Nephron progenitor cell (in vitro differentiated cells): ENCODE measurements around the gene SORBS1.

Experiments used
- DNase-seq: peaks from one replicate; pipeline ENCODE4 v3.0.0; 2021
- H3K27ac Mint-ChIP-seq: 2 replicates; pipeline ENCODE4 v1.8.0; 2021; ENCODE audit warnings: mild to moderate bottlenecking, moderate library complexity, mixed read lengths
- H3K27me3 Mint-ChIP-seq: 2 replicates; pipeline ENCODE4 v1.8.0; 2021; ENCODE audit warnings: mild to moderate bottlenecking, low read depth, mixed read lengths; ENCODE audit not compliant: poor library complexity
- H3K36me3 Mint-ChIP-seq: 2 replicates; pipeline ENCODE4 v1.8.0; 2021; ENCODE audit warnings: low read depth, mixed read lengths
- H3K4me1 Mint-ChIP-seq: 2 replicates; pipeline ENCODE4 v1.8.0; 2021; ENCODE audit warnings: mixed read lengths
- H3K4me3 Mint-ChIP-seq: 2 replicates; pipeline ENCODE4 v1.8.0; 2021; ENCODE audit warnings: mild to moderate bottlenecking, moderate library complexity, mixed read lengths
- H3K9me3 Mint-ChIP-seq: 2 replicates; pipeline ENCODE4 v1.8.0; 2021; ENCODE audit warnings: mild to moderate bottlenecking, moderate library complexity, mixed read lengths
- CTCF ChIP-seq: fragments of 200-600 bp; sonication (generic); IDR thresholded peaks from 2 replicates; pipeline ENCODE4 v1.5.0; 2021; ENCODE audit warnings: antibody characterized with exemption

The SORBS1 gene

GRCh38 chr10:95423164-95424005, 137.8 kb downstream of the SORBS1 start:
- H3K9me3 Mint-ChIP-seq = no peaks in the 10 kb centered on the region
- no peak for TF ChIP-seq CTCF
- no peak overlapping the region for H3K27ac Mint-ChIP-seq
- H3K4me3 Mint-ChIP-seq = no peak overlapping the region
- H3K4me1 Mint-ChIP-seq = peaks cover 5% of the 10 kb centered on the region
- no peak for DNase-seq
- peaks cover 4% of the 10 kb centered on the region for H3K36me3 Mint-ChIP-seq
- peaks cover 4% of the 10 kb centered on the region for H3K27me3 Mint-ChIP-seq

- no peak overlapping the region for H3K4me3 Mint-ChIP-seq
- H3K9me3 Mint-ChIP-seq = no peaks in the 10 kb centered on the region
- H3K36me3 Mint-ChIP-seq = no peaks in the 10 kb centered on the region
- peaks cover 5% of the 10 kb centered on the region for H3K4me1 Mint-ChIP-seq
- H3K27ac Mint-ChIP-seq = no peak overlapping the region
- TF ChIP-seq CTCF = no peak
- peaks cover 4% of the 10 kb centered on the region for H3K27me3 Mint-ChIP-seq
- no peak for DNase-seq
Measured at GRCh38 chr10:95422233-95422632, 138.9 kb downstream of the SORBS1 start.

- no peak for DNase-seq
- no peak overlapping the region for H3K4me3 Mint-ChIP-seq
- TF ChIP-seq CTCF = no peak
- no peak overlapping the region for H3K27ac Mint-ChIP-seq
- H3K9me3 Mint-ChIP-seq = no peaks in the 10 kb centered on the region
- H3K36me3 Mint-ChIP-seq = no peaks in the 10 kb centered on the region
- peaks cover 4% of the 10 kb centered on the region for H3K27me3 Mint-ChIP-seq
- peaks cover 7% of the 10 kb centered on the region for H3K4me1 Mint-ChIP-seq
Measured at GRCh38 chr10:95421782-95422181, 139.4 kb downstream of the SORBS1 start.

- Mint-ChIP-seq H3K9me3 (no peaks in the 10 kb centered on the region), H3K4me3 (no peak overlapping the region), H3K27me3 (peaks cover 4% of the 10 kb centered on the region), H3K27ac (no peak overlapping the region), H3K36me3 (no peaks in the 10 kb centered on the region), H3K4me1 (peaks cover 30% of the 10 kb centered on the region)
- TF ChIP-seq CTCF = no peak
- DNase-seq = no peak
Measured at GRCh38 chr10:95419399-95419798, 141.8 kb downstream of the SORBS1 start.

- TF ChIP-seq CTCF = no peak
- peaks cover 39% of the 10 kb centered on the region for H3K4me1 Mint-ChIP-seq
- H3K4me3 Mint-ChIP-seq = no peak overlapping the region
- H3K9me3 Mint-ChIP-seq = no peaks in the 10 kb centered on the region
- no peaks in the 10 kb centered on the region for H3K36me3 Mint-ChIP-seq
- DNase-seq = no peak
- no peak overlapping the region for H3K27ac Mint-ChIP-seq
- H3K27me3 Mint-ChIP-seq = peaks cover 4% of the 10 kb centered on the region
Measured at GRCh38 chr10:95416973-95417372, 144.2 kb downstream of the SORBS1 start.

- peak overlapping the region; percentile 41 for H3K27ac Mint-ChIP-seq
- no peaks in the 10 kb centered on the region for H3K36me3 Mint-ChIP-seq
- peaks cover 39% of the 10 kb centered on the region for H3K4me1 Mint-ChIP-seq
- no peak for DNase-seq
- TF ChIP-seq CTCF = no peak
- H3K9me3 Mint-ChIP-seq = no peaks in the 10 kb centered on the region
- H3K27me3 Mint-ChIP-seq = peaks cover 4% of the 10 kb centered on the region
- no peak overlapping the region for H3K4me3 Mint-ChIP-seq
Measured at GRCh38 chr10:95416270-95416669, 144.9 kb downstream of the SORBS1 start.
